Adrenal gland (tissue), 12 donors: ENCODE measurements around the gene CRACR2A. TPM values are rescaled to one million over a fixed set of nuclear protein-coding genes. Genes with fewer than 3 reads are reported as not detected.

Experiments used
- DNase-seq, 7 donors: peaks; one replicate each; pipeline ENCODE4 v3.0.0-alpha.2; 2019 to 2020
- H3K27ac ChIP-seq, 5 donors: fragments of 200-600 bp; sonication (generic) in 4 of 5; 1 replicate in 3 of 5; 2 replicates in 2 of 5; pipeline versions ENCODE4 v1.5.1 to v1.8.0; 2016 to 2020; ENCODE audit warnings: mild to moderate bottlenecking in 1 of 5
- H3K27me3 ChIP-seq: fragments of 200-600 bp; 2 replicates; pipeline ENCODE4 v1.8.0; 2021
- H3K36me3 ChIP-seq, 2 donors: fragments of 200-600 bp; replicated peaks in 1 of 2; 1 replicate in 1 of 2; 2 replicates in 1 of 2; pipeline versions ENCODE4 v1.5.1 to v1.8.0; 2018 to 2022
- H3K4me1 ChIP-seq, 2 donors: fragments of 200-600 bp; replicated peaks in 1 of 2; 1 replicate in 1 of 2; 2 replicates in 1 of 2; pipeline versions ENCODE4 v1.5.1 to v1.8.0; 2018 to 2021
- H3K4me3 ChIP-seq, 4 donors: fragments of 200-600 bp; sonication (generic) in 3 of 4; one replicate each; pipeline ENCODE4 v1.5.1; 2016 to 2018
- H3K9me3 ChIP-seq, 3 donors: fragments of 200-600 bp; sonication (generic) in 1 of 3; replicated peaks in 1 of 3; 1 replicate in 2 of 3; 2 replicates in 1 of 3; pipeline versions ENCODE4 v1.5.1 to v1.8.0; 2016 to 2021
- POLR2A ChIP-seq, 2 donors: fragments of 450-650 bp; IDR thresholded peaks; one replicate each; pipeline ENCODE4 v1.6.1; 2017; ENCODE audit warnings: antibody characterized with exemption in 2 of 2, mild to moderate bottlenecking in 2 of 2, moderate library complexity in 1 of 2
- WGBS, 4 donors: extraction: QIAGEN DNeasy Blood & Tissue Kit in 2 of 4; methylation state at CpG; one replicate each; pipeline versions ENCODE4 v1.1.5 to v1.1.7; 2013 to 2017; 5-methylcytosine and 5-hydroxymethylcytosine counted together
- intact Hi-C, 2 donors: fragments of 100-400 bp; cut with DNase I; formaldehyde crosslinking; loops; one replicate each; pipeline versions ENCODE4 v1.14.1 to v1.15.0; 2022 to 2023
- polyA plus RNA-seq, 3 donors: library from polyadenylated mRNA; stranded (reverse); fragments of 200-250 nt in 2 of 3; fragments of 350-450 nt in 1 of 3; fragmentation: Illumina TruSeq in 1 of 3; extraction: RNeasy Lipid Tissue Mini Kit (QIAGEN cat#74804) in 1 of 3; gene quantifications; one replicate each; pipeline ENCODE4 v1.2.3, GENCODE V29; 2013 to 2014
- total RNA-seq, 9 donors: library from RNA; depleted of rRNA in 4 of 9; stranded (reverse); fragments of >200 nt in 4 of 9; fragments of 120-200 nt in 1 of 9; fragmentation: NEBNext Ultra II Directional in 1 of 9; extraction: Animal tissue kit (Norgen Biotek cat#: 25700) in 1 of 9; gene quantifications; one replicate each; pipeline versions ENCODE4 v1.1.0 to v1.2.4, GENCODE V29; 2013 to 2023
- TF ChIP-seq, protein P1 (sequence below), 6 experiments: fragments of 450-650 bp in 4 of 6; fragments of 200-600 bp in 2 of 6; sonication (generic) in 1 of 6; IDR thresholded peaks; 1 replicate in 5 of 6; 2 replicates in 1 of 6; pipeline versions ENCODE4 v1.5.1 to v1.8.0; 2016 to 2021; ENCODE audit warnings: antibody characterized with exemption in 6 of 6, mild to moderate bottlenecking in 2 of 6, moderate library complexity in 1 of 6
- donor health status: healthy with polysubstance abuse.
- donor health status: Bipolar disorder and iron deficiency.
- donor health status: DM: yes; HTN: yes; CAD: no.
- donor health status: DM: no; HTN: no; CAD: no.
- donor health status: DM: no; HTN: no; CAD: no.
- donor health status: DM: yes; HTN: yes; CAD: no.

CRACR2A gene
- total and polyA plus RNA-seq, 12 donors: 0.50 to 3.5 (median 2.0) TPM

DNA sequence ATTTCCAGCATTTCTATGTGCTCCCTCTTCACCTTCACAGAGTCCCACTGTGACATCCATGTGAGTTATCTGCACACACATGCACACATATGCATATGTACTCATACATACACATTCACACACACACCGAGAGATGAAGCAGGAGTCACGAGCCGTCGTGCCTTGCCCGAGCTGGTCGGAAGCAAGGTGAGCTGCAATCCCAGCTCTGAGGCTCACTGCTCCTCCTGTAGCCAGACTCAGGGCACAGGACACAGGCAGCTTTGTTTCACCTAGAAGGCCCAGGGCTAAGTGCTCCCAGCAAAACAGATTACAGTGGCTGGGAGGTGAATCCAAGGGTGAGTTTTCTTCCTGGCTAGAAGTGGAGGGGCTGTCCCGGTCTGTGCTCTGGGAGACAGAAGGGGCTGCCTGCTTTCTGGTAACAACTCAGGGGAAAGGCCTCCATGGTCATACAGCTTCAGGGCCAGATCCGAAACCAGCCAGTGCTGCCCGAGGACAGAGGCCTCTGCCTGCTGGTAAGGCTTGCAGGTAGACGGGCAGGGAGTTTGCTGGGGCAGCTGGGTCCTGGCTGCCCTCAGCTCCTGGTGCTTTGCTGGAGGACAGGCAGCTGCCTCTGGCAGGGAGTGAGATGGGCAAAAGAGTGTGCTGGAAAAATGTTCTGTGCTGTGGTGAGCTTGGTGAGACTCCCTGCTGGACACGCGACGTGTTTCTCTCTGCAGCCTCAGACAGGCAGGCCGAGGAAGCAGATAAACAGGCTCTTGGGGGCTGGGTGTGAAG lies 123.7 kb downstream of the CRACR2A start:
- Histone ChIP-seq H3K9me3 (no peaks in the 10 kb centered on the region), H3K27ac (no peak overlapping the region), H3K36me3 (no peaks in the 10 kb centered on the region), H3K27me3 (no peaks in the 10 kb centered on the region), H3K4me1 (no peaks in the 10 kb centered on the region), H3K4me3 (no peak overlapping the region)
- WGBS, 4 donors: 87 to 91% (median 88%) methylated on average over 7 to 14 of the region's 14 CpGs
- intact Hi-C loops: no loop called here
- no peak for TF ChIP-seq POLR2A (IDR thresholded peaks at IDR 0.05)
- TF ChIP-seq, protein P1, sequence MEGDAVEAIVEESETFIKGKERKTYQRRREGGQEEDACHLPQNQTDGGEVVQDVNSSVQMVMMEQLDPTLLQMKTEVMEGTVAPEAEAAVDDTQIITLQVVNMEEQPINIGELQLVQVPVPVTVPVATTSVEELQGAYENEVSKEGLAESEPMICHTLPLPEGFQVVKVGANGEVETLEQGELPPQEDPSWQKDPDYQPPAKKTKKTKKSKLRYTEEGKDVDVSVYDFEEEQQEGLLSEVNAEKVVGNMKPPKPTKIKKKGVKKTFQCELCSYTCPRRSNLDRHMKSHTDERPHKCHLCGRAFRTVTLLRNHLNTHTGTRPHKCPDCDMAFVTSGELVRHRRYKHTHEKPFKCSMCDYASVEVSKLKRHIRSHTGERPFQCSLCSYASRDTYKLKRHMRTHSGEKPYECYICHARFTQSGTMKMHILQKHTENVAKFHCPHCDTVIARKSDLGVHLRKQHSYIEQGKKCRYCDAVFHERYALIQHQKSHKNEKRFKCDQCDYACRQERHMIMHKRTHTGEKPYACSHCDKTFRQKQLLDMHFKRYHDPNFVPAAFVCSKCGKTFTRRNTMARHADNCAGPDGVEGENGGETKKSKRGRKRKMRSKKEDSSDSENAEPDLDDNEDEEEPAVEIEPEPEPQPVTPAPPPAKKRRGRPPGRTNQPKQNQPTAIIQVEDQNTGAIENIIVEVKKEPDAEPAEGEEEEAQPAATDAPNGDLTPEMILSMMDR (IDR thresholded peaks at IDR 0.05): no peak
- no peak for DNase-seq

DNA sequence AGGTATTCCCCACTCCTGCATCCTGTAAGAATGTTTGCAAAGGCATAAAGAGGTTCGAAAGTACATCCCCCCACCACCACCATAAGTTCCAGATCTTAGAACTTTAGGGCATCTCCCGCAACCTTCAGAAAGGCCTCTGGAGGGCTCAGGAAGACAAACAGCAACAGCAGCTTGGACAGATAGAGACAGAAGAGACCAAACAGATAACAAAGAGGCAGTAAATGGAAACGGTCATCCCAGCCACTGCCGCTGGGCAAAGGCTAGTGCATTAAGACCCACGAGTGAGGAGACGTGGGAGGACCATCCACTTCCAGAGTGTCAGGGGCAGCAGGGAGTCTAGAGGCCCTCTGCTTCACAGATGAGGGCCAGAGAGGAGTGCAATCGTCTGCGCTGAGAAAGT lies 124.3 kb downstream of the CRACR2A start:
- H3K36me3 ChIP-seq: no peaks in the 10 kb centered on the region
- TF ChIP-seq, protein P1 (IDR thresholded peaks at IDR 0.05): no peak
- no peak for TF ChIP-seq POLR2A (IDR thresholded peaks at IDR 0.05)
- H3K9me3 ChIP-seq: no peaks in the 10 kb centered on the region
- no peak overlapping the region for H3K27ac ChIP-seq
- intact Hi-C loops: no loop called here
- no peak for DNase-seq
- H3K4me1 ChIP-seq: no peaks in the 10 kb centered on the region
- no peaks in the 10 kb centered on the region for H3K27me3 ChIP-seq
- no peak overlapping the region for H3K4me3 ChIP-seq
- 82 to 90% (median 85%) methylated on average over 8 of the region's 8 CpGs for WGBS, 4 donors

DNA sequence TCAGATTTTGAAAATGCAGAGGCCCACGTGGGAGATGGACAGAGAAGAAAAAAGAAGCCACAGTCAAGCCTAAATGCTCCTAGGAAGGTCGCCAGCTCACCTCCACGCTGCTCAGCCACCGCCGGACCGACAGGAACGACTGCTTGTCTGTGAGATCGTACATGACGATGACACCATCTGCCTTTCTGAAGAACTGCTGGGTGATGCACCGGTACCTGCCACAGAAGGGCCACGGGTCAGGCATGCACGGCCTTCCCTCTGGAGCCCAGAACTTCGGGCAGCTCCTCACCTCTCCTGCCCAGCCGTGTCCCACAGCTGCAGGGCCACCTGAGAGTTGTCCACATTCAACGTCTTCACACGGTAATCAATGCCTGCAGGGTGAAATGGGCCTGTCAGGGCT lies 125.6 kb downstream of the CRACR2A start:
- Histone ChIP-seq H3K4me3 (no peak overlapping the region), H3K9me3 (no peaks in the 10 kb centered on the region), H3K36me3 (no peaks in the 10 kb centered on the region), H3K4me1 (no peaks in the 10 kb centered on the region), H3K27me3 (no peaks in the 10 kb centered on the region), H3K27ac (no peak overlapping the region)
- WGBS, 4 donors: 92 to 93% (median 93%) methylated on average over 10 to 16 of the region's 16 CpGs
- no peak for DNase-seq
- no peak for TF ChIP-seq POLR2A (IDR thresholded peaks at IDR 0.05)
- TF ChIP-seq, protein P1 (IDR thresholded peaks at IDR 0.05): no peak
- intact Hi-C loops: no loop called here

DNA sequence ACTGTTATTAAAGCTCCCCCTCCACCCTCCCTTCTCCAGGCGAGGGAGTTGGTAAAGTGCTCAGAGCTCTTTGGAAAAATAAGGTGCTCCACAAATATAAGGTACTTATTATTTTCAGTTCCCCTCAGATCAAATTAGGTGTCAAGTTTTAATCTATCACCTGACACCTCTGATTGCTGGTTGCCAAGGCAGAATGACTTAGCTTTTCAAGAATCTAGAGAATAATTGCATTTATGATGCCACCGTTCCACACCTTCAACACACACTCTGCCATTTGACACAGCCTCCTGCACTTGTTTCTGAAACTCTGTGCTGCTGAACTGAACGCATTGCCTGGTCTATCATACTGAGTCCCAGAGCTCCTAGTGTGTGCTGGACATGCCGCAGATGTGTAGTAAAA lies 128.6 kb downstream of the CRACR2A start:
- Histone ChIP-seq H3K27ac (no peak overlapping the region), H3K4me3 (no peak overlapping the region), H3K36me3 (no peaks in the 10 kb centered on the region), H3K27me3 (no peaks in the 10 kb centered on the region), H3K4me1 (no peaks in the 10 kb centered on the region), H3K9me3 (no peaks in the 10 kb centered on the region)
- no peak for DNase-seq
- intact Hi-C loops: no loop called here
- 85 to 94% (median 89%) methylated on average over 4 of the region's 4 CpGs for WGBS, 4 donors
- TF ChIP-seq, protein P1 (IDR thresholded peaks at IDR 0.05): no peak
- TF ChIP-seq POLR2A (IDR thresholded peaks at IDR 0.05): no peak
